HepG2 (cell line): Measurements from ENCODE around the gene CNNM3. TPM values are rescaled to one million over a fixed set of nuclear protein-coding genes. Genes with fewer than 3 reads are reported as not detected.

ENCODE experiments used
- ARNTL ChIP-seq: sonication (generic); formaldehyde crosslinking; IDR thresholded peaks from 2 replicates; pipeline ENCODE4 v1.4.0; 2020; ENCODE audit warnings: mild to moderate bottlenecking, missing genetic modification reagents
- MAF1 ChIP-seq: sonication (generic); formaldehyde crosslinking; IDR thresholded peaks from 2 replicates; pipeline ENCODE4 v1.5.0; 2020; ENCODE audit warnings: missing genetic modification reagents, borderline replicate concordance
- NCOR1 ChIP-seq: fragments of 200-600 bp; sonication (generic); IDR thresholded peaks from 2 replicates; pipeline ENCODE4 v1.7.0; 2017; ENCODE audit warnings: antibody characterized with exemption, low read length, borderline replicate concordance
- PAF1 ChIP-seq: IDR thresholded peaks from 2 replicates; pipeline ENCODE4 v1.6.1; 2016; ENCODE audit warnings: missing genetic modification reagents, missing compliant biosample characterization
- PHB2 ChIP-seq: fragments of 450-650 bp; IDR thresholded peaks from 2 replicates; pipeline ENCODE4 v1.6.1; 2018; ENCODE audit not compliant: partially characterized antibody
- RAD51 ChIP-seq: fragments of 450-650 bp; IDR thresholded peaks from 2 replicates; pipeline ENCODE4 v1.6.1; 2016; ENCODE audit warnings: borderline replicate concordance
- SMAD3 ChIP-seq: sonication (generic); formaldehyde crosslinking; IDR thresholded peaks from 2 replicates; pipeline ENCODE4 v1.4.0; 2020; ENCODE audit warnings: missing genetic modification reagents
- SNRNP70 ChIP-seq: fragments of 200-400 bp; formaldehyde crosslinking; IDR thresholded peaks from 2 replicates; pipeline ENCODE4 v1.6.1; 2017; ENCODE audit warnings: mild to moderate bottlenecking, low read depth, low read length, moderate library complexity
- SRSF1 ChIP-seq: fragments of 200-400 bp; formaldehyde crosslinking; optimal IDR thresholded peaks from 2 replicates; pipeline ENCODE3; 2017; ENCODE audit warnings: mild to moderate bottlenecking, low read depth, low read length, moderate library complexity
- SSRP1 ChIP-seq: IDR thresholded peaks from 2 replicates; pipeline ENCODE4 v1.6.1; 2016; ENCODE audit warnings: control low read depth
- ZFP90 ChIP-seq: sonication (generic); formaldehyde crosslinking; IDR thresholded peaks from 2 replicates; pipeline ENCODE4 v1.8.0; 2022; ENCODE audit warnings: missing genetic modification reagents, mild to moderate bottlenecking, inconsistent platforms, borderline replicate concordance
- ZFP91 ChIP-seq: sonication (generic); formaldehyde crosslinking; IDR thresholded peaks from 2 replicates; pipeline ENCODE4 v1.9.0; 2022; ENCODE audit warnings: missing genetic modification reagents, mild to moderate bottlenecking, borderline replicate concordance
- ZNF317 ChIP-seq: sonication (generic); formaldehyde crosslinking; IDR thresholded peaks from 2 replicates; pipeline ENCODE4 v1.5.0; 2020; ENCODE audit warnings: mild to moderate bottlenecking, missing genetic modification reagents
- ZNF558 ChIP-seq: sonication (generic); formaldehyde crosslinking; IDR thresholded peaks from 2 replicates; pipeline ENCODE4 v1.9.0; 2022; ENCODE audit warnings: mild to moderate bottlenecking, missing genetic modification reagents, borderline replicate concordance
- ZNF652 ChIP-seq: IDR thresholded peaks from 2 replicates; pipeline ENCODE4 v1.6.1; 2016; ENCODE audit warnings: low read depth, borderline replicate concordance
- ZNF674 ChIP-seq: sonication (generic); formaldehyde crosslinking; IDR thresholded peaks from 2 replicates; pipeline ENCODE4 v1.5.0; 2020; ENCODE audit warnings: low read depth, mild to moderate bottlenecking, missing genetic modification reagents
- polyA plus RNA-seq, 8 experiments: library from polyadenylated mRNA; depleted of rRNA in 3 of 8; stranded (reverse) in 7 of 8; unstranded in 1 of 8; fragments of >200 nt; fragmentation: Illumina TruSeq in 4 of 8; extraction: Trizol in 4 of 8; gene quantifications; 2 replicates each; pipeline versions ENCODE4 v1.2.1 to v1.2.3, GENCODE V29; 2011 to 2016; ENCODE audit warnings: low read depth in 4 of 8, missing spikeins in 1 of 8, mixed read lengths in 1 of 8; ENCODE audit not compliant: insufficient read depth in 1 of 8
- total RNA-seq, 5 experiments: library from RNA; depleted of rRNA; stranded (reverse); fragments of >200 nt; fragmentation: Illumina TruSeq; extraction: Trizol; gene quantifications; 2 replicates each; pipeline ENCODE4 v1.2.3, GENCODE V29; 2016; ENCODE audit warnings: low read depth in 1 of 5
- TF ChIP-seq, protein P1 (sequence below): sonication (generic); formaldehyde crosslinking; IDR thresholded peaks from 2 replicates; pipeline ENCODE4 v1.8.0; 2022; ENCODE audit warnings: mild to moderate bottlenecking, missing genetic modification reagents, moderate library complexity
- TF ChIP-seq, protein P2 (sequence below): IDR thresholded peaks from 2 replicates; pipeline ENCODE4 v1.4.0; 2020; ENCODE audit warnings: mild to moderate bottlenecking, missing genetic modification reagents
- TF ChIP-seq, protein P3 (sequence below): sonication (generic); formaldehyde crosslinking; IDR thresholded peaks from 2 replicates; pipeline ENCODE4 v1.4.0; 2020; ENCODE audit warnings: missing genetic modification reagents, borderline replicate concordance
- TF ChIP-seq, protein P4 (sequence below): sonication (generic); formaldehyde crosslinking; IDR thresholded peaks from 2 replicates; pipeline ENCODE4 v1.8.1; 2023; ENCODE audit warnings: mild to moderate bottlenecking, missing genetic modification reagents, borderline replicate concordance

Gene CNNM3
- total and polyA plus RNA-seq, 2 of the 13 experiments (the other 11 are each of a cell fraction or from before 2014, with no cell fraction given), result 21.2 to 27.9 TPM

GRCh38 chr2:96856776-96857666 lies 41.0 kb downstream of the CNNM3 start (continued):
- TF ChIP-seq ZNF674 (CRISPR knock-in tag), result no peak
- TF ChIP-seq, protein P1, sequence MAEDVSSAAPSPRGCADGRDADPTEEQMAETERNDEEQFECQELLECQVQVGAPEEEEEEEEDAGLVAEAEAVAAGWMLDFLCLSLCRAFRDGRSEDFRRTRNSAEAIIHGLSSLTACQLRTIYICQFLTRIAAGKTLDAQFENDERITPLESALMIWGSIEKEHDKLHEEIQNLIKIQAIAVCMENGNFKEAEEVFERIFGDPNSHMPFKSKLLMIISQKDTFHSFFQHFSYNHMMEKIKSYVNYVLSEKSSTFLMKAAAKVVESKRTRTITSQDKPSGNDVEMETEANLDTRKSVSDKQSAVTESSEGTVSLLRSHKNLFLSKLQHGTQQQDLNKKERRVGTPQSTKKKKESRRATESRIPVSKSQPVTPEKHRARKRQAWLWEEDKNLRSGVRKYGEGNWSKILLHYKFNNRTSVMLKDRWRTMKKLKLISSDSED (CRISPR knock-in tag), result no peak
- 0 out of 2 replicates have a peak, but pooled peaks have one; percentile 26 for TF ChIP-seq SSRP1
- TF ChIP-seq, protein P2, sequence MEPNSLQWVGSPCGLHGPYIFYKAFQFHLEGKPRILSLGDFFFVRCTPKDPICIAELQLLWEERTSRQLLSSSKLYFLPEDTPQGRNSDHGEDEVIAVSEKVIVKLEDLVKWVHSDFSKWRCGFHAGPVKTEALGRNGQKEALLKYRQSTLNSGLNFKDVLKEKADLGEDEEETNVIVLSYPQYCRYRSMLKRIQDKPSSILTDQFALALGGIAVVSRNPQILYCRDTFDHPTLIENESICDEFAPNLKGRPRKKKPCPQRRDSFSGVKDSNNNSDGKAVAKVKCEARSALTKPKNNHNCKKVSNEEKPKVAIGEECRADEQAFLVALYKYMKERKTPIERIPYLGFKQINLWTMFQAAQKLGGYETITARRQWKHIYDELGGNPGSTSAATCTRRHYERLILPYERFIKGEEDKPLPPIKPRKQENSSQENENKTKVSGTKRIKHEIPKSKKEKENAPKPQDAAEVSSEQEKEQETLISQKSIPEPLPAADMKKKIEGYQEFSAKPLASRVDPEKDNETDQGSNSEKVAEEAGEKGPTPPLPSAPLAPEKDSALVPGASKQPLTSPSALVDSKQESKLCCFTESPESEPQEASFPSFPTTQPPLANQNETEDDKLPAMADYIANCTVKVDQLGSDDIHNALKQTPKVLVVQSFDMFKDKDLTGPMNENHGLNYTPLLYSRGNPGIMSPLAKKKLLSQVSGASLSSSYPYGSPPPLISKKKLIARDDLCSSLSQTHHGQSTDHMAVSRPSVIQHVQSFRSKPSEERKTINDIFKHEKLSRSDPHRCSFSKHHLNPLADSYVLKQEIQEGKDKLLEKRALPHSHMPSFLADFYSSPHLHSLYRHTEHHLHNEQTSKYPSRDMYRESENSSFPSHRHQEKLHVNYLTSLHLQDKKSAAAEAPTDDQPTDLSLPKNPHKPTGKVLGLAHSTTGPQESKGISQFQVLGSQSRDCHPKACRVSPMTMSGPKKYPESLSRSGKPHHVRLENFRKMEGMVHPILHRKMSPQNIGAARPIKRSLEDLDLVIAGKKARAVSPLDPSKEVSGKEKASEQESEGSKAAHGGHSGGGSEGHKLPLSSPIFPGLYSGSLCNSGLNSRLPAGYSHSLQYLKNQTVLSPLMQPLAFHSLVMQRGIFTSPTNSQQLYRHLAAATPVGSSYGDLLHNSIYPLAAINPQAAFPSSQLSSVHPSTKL (CRISPR knock-in tag), result no peak
- TF ChIP-seq, protein P3, sequence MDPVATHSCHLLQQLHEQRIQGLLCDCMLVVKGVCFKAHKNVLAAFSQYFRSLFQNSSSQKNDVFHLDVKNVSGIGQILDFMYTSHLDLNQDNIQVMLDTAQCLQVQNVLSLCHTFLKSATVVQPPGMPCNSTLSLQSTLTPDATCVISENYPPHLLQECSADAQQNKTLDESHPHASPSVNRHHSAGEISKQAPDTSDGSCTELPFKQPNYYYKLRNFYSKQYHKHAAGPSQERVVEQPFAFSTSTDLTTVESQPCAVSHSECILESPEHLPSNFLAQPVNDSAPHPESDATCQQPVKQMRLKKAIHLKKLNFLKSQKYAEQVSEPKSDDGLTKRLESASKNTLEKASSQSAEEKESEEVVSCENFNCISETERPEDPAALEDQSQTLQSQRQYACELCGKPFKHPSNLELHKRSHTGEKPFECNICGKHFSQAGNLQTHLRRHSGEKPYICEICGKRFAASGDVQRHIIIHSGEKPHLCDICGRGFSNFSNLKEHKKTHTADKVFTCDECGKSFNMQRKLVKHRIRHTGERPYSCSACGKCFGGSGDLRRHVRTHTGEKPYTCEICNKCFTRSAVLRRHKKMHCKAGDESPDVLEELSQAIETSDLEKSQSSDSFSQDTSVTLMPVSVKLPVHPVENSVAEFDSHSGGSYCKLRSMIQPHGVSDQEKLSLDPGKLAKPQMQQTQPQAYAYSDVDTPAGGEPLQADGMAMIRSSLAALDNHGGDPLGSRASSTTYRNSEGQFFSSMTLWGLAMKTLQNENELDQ, result no peak
- TF ChIP-seq, protein P4, sequence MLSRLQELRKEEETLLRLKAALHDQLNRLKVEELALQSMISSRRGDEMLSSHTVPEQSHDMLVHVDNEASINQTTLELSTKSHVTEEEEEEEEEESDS (CRISPR knock-in tag), result no peak
- no peak for TF ChIP-seq ZNF652 (CRISPR knock-in tag)
- no peak for TF ChIP-seq ZFP90 (CRISPR knock-in tag)
- no peak for TF ChIP-seq RAD51
- TF ChIP-seq ZNF558 (CRISPR knock-in tag), result peak; percentile 82; the same call in 1 of the 2 replicates
- no peak for TF ChIP-seq ZNF317 (CRISPR knock-in tag)
- 0 out of 2 replicates have a peak, but pooled peaks have one; percentile 57 for TF ChIP-seq ARNTL
- no peak for TF ChIP-seq PAF1 (CRISPR knock-in tag)
- no peak for TF ChIP-seq NCOR1
- TF ChIP-seq ZFP91 (CRISPR knock-in tag), result no peak
- no peak for TF ChIP-seq MAF1 (CRISPR knock-in tag)
- TF ChIP-seq PHB2, result no peak
- no peak for TF ChIP-seq SNRNP70
- TF ChIP-seq SRSF1, result no peak
- TF ChIP-seq SMAD3 (CRISPR knock-in tag), result peak; percentile 36; the same call in 1 of the 2 replicates
